NB4 (cell line): ENCODE measurements around the gene ERN2.

Source experiments
- DNase-seq: peaks from one replicate; pipeline ENCODE4 v3.0.0; 2010; ENCODE audit warnings: low read depth
- H3K4me3 ChIP-seq: one replicate; pipeline ENCODE4 v1.5.1; 2011; ENCODE audit warnings: mild to moderate bottlenecking, low read depth, low read length, moderate library complexity
- CTCF ChIP-seq: IDR thresholded peaks from one replicate; pipeline ENCODE4 v1.5.1; 2012; ENCODE audit warnings: low read depth, low read length
- MAX ChIP-seq: IDR thresholded peaks from 2 replicates; pipeline ENCODE4 v1.6.1; 2011; ENCODE audit warnings: low read depth, low read length
- MYC ChIP-seq: IDR thresholded peaks from 2 replicates; pipeline ENCODE4 v1.6.1; 2011; ENCODE audit warnings: low read depth, low read length
- POLR2A ChIP-seq: IDR thresholded peaks from 2 replicates; pipeline ENCODE4 v1.6.1; 2011; ENCODE audit warnings: mild to moderate bottlenecking; ENCODE audit not compliant: insufficient read length; ENCODE audit errors: extremely low read depth

ERN2 gene

GRCh38 chr16:23640615-23640930, 72.4 kb downstream of the ERN2 start:
- TF ChIP-seq MAX (no peak), MYC (no peak), CTCF (no peak), POLR2A (no peak)
- peak overlapping the region; percentile 99 for H3K4me3 ChIP-seq
- DNase-seq: no peak
